HepG2 (cell line): ENCODE measurements around the gene IL1RAPL1. TPM values are rescaled to one million over a fixed set of nuclear protein-coding genes. Genes with fewer than 3 reads are reported as not detected.

Experiments
- ATAC-seq: fragments of 200-7000 bp; cut with Tn5 transposase; 3 replicates; pipeline ENCODE4 v1.9.1; 2020; ENCODE audit warnings: mild to moderate bottlenecking, moderate library complexity
- BruUV-seq: library from RNA; stranded (reverse); fragments of 400-500 nt; replicated peaks from 2 replicates; lab custom pipeline; 2021; lab: Mats Ljungman, UMichigan
- CTCF ChIA-PET: fragments of 300-600 bp; formaldehyde crosslinking; extraction: SDS; loops from one replicate; lab custom pipeline; 2021; ENCODE audit warnings: low total read pairs, inconsistent platforms, low intra/inter-chr PET ratio; lab: Yijun Ruan, JAX
- POLR2A ChIA-PET: fragments of 350-600 bp; sonication (Branson Sonifier 250); formaldehyde crosslinking; loops from one replicate; lab custom pipeline; 2020; ENCODE audit warnings: antibody characterized with exemption, inconsistent platforms; lab: Yijun Ruan, JAX
- DNase-seq: peaks from one replicate; pipeline ENCODE4 v3.0.0-alpha.2; 2015; ENCODE audit warnings: low spot score
- FAIRE-seq: peaks from 3 replicates; lab custom pipeline; 2011; peaks lifted over from hg19 to GRCh38; lab: Jason Lieb, UNC
- H2AFZ ChIP-seq: one replicate; pipeline ENCODE4 v1.6.1; 2011; ENCODE audit warnings: low read length, inconsistent platforms
- H3K27ac ChIP-seq: fragments of 300-600 bp; 3 replicates; pipeline ENCODE4 v1.8.0; 2011; ENCODE audit warnings: mixed run types, mild to moderate bottlenecking, mixed read lengths, low read length, inconsistent platforms; ENCODE audit not compliant: insufficient read depth; ENCODE audit errors: extremely low read length
- H3K27me3 ChIP-seq, 2 experiments: fragments of 200-600 bp in 1 of 2; 2 replicates in 1 of 2; 3 replicates in 1 of 2; pipeline versions ENCODE4 v1.6.0 to v1.8.0; 2011; ENCODE audit warnings: low read length in 2 of 2, mild to moderate bottlenecking in 2 of 2, moderate library complexity in 2 of 2, inconsistent platforms in 1 of 2; ENCODE audit not compliant: insufficient read depth in 2 of 2, control insufficient read depth in 1 of 2
- H3K36me3 ChIP-seq, 2 experiments: fragments of 200-600 bp in 1 of 2; replicated peaks in 1 of 2; 2 replicates in 1 of 2; 3 replicates in 1 of 2; pipeline versions ENCODE4 v1.5.1 to v1.8.0; 2011; ENCODE audit warnings: low read length in 2 of 2, inconsistent platforms in 1 of 2; ENCODE audit not compliant: insufficient read depth in 2 of 2, control insufficient read depth in 1 of 2
- H3K4me1 ChIP-seq: 2 replicates; pipeline ENCODE4 v1.5.1; 2012; ENCODE audit warnings: low read length, inconsistent platforms; ENCODE audit not compliant: insufficient read depth
- H3K4me2 ChIP-seq: 2 replicates; pipeline ENCODE4 v1.6.0; 2011; ENCODE audit warnings: low read depth, low read length, inconsistent platforms
- H3K4me3 ChIP-seq, 3 experiments: fragments of 200-600 bp in 1 of 3; sonication (generic), shearing (Covaris generic) in 1 of 3; replicated peaks in 1 of 3; 2 replicates each; pipeline ENCODE4 v1.5.1; 2011 to 2016; ENCODE audit warnings: low read length in 3 of 3, inconsistent platforms in 2 of 3, low read depth in 2 of 3, mild to moderate bottlenecking in 2 of 3, control low read depth in 1 of 3, mixed read lengths in 1 of 3; ENCODE audit not compliant: insufficient read depth in 1 of 3
- H3K79me2 ChIP-seq: one replicate; pipeline ENCODE4 v1.6.1; 2011; ENCODE audit warnings: low read length, inconsistent platforms; ENCODE audit not compliant: insufficient read depth
- H3K9ac ChIP-seq: 2 replicates; pipeline ENCODE4 v1.6.0; 2011; ENCODE audit warnings: mild to moderate bottlenecking, low read depth, low read length, inconsistent platforms; ENCODE audit not compliant: insufficient read depth
- H3K9me3 ChIP-seq: 2 replicates; pipeline ENCODE4 v1.5.1; 2012; ENCODE audit warnings: mild to moderate bottlenecking, low read length
- H4K20me1 ChIP-seq: 2 replicates; pipeline ENCODE4 v1.6.0; 2011; ENCODE audit warnings: inconsistent platforms, mild to moderate bottlenecking, low read length, moderate library complexity; ENCODE audit not compliant: insufficient read depth
- HNF4G ChIP-seq, 2 experiments: sonication (generic) in 1 of 2; formaldehyde crosslinking in 1 of 2; IDR thresholded peaks; 2 replicates each; pipeline versions ENCODE4 v1.4.0 to v1.6.1; 2011 to 2020; ENCODE audit warnings: borderline replicate concordance in 2 of 2, low read depth in 2 of 2, mild to moderate bottlenecking in 2 of 2, low read length in 1 of 2, missing genetic modification reagents in 1 of 2, moderate library complexity in 1 of 2
- KMT2A ChIP-seq: sonication (generic); formaldehyde crosslinking; IDR thresholded peaks from 2 replicates; pipeline ENCODE4 v1.4.0; 2020; ENCODE audit warnings: missing genetic modification reagents
- RXRB ChIP-seq: IDR thresholded peaks from 2 replicates; pipeline ENCODE4 v1.6.1; 2016; ENCODE audit warnings: borderline replicate concordance, missing genetic modification reagents, missing compliant biosample characterization
- SIX1 ChIP-seq: sonication (generic); formaldehyde crosslinking; IDR thresholded peaks from 2 replicates; pipeline ENCODE4 v1.4.0; 2020; ENCODE audit warnings: missing genetic modification reagents, borderline replicate concordance
- WGBS: methylation state at CpG from one replicate; pipeline ENCODE4 v1.1.6; 2017; ENCODE audit warnings: low lambda C conversion rate; 5-methylcytosine and 5-hydroxymethylcytosine counted together
- in situ Hi-C: cut with HindIII; loops from 2 replicates; pipeline ENCODE4 v1.10.0; 2017; ENCODE audit warnings: low pct_unique_long_range_greater_than_20kb; ENCODE audit not compliant: extremely low pct_ligation_motif_present
- intact Hi-C: fragments of 100-400 bp; cut with micrococcal nuclease; formaldehyde crosslinking; loops from one replicate; pipeline ENCODE4 v1.10.0; 2022; ENCODE audit not compliant: unreplicated experiment
- polyA plus RNA-seq, 8 experiments: library from polyadenylated mRNA; depleted of rRNA in 3 of 8; stranded (reverse) in 7 of 8; unstranded in 1 of 8; fragments of >200 nt; fragmentation: Illumina TruSeq in 4 of 8; extraction: Trizol in 4 of 8; gene quantifications; 2 replicates each; pipeline versions ENCODE4 v1.2.1 to v1.2.3, GENCODE V29; 2011 to 2016; ENCODE audit warnings: low read depth in 4 of 8, missing spikeins in 1 of 8, mixed read lengths in 1 of 8; ENCODE audit not compliant: insufficient read depth in 1 of 8
- total RNA-seq, 5 experiments: library from RNA; depleted of rRNA; stranded (reverse); fragments of >200 nt; fragmentation: Illumina TruSeq; extraction: Trizol; gene quantifications; 2 replicates each; pipeline ENCODE4 v1.2.3, GENCODE V29; 2016; ENCODE audit warnings: low read depth in 1 of 5
- TF ChIP-seq, protein P1 (sequence below): IDR thresholded peaks from 2 replicates; pipeline ENCODE4 v1.6.1; 2016; ENCODE audit warnings: low read depth, control low read depth
- TF ChIP-seq, protein P2 (sequence below): sonication (generic); formaldehyde crosslinking; IDR thresholded peaks from 2 replicates; pipeline ENCODE4 v1.9.0; 2021; ENCODE audit warnings: missing genetic modification reagents, borderline replicate concordance
- TF ChIP-seq, protein P3 (sequence below): sonication (generic); formaldehyde crosslinking; IDR thresholded peaks from 2 replicates; pipeline ENCODE4 v1.4.0; 2020; ENCODE audit warnings: missing genetic modification reagents
- TF ChIP-seq, protein P4 (sequence below): sonication (generic); formaldehyde crosslinking; IDR thresholded peaks from 2 replicates; pipeline ENCODE4 v1.4.0; 2020; ENCODE audit warnings: missing genetic modification reagents
- TF ChIP-seq, protein P5 (sequence below): sonication (generic); formaldehyde crosslinking; IDR thresholded peaks from 2 replicates; pipeline ENCODE4 v1.8.0; 2022; ENCODE audit warnings: low read depth, missing genetic modification reagents

IL1RAPL1 gene
- total and polyA plus RNA-seq, 2 of the 13 experiments (the other 11 are each of a cell fraction or from before 2014, with no cell fraction given), result 0.04 TPM; not detected in 1

DNA sequence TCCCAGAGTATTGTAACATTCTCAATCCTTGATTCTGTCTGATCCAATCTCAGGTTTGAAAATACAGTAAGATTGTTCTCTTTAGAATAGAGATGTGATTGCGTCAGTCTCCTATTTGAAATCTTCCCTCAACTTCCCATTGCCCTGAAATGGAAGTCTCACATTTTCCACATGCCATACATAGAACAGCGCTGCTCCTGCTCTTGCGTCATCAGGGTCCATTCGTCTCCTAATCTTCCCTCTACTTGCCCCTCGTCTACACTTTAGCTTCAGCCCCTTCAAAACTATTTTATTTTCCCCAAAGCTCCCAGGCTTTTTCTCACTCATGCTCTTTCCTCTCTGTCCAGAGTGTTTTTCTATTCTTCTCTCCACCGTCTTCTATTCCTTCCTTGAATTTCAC lies 1326.4 kb downstream of the IL1RAPL1 start:
- H3K36me3 ChIP-seq, result no peaks in the 10 kb centered on the region
- BruUV-seq, result no TSS peak
- no peak overlapping the region for H3K4me3 ChIP-seq
- H3K9me3 ChIP-seq, result no peaks in the 10 kb centered on the region
- no peak overlapping the region for H3K27ac ChIP-seq
- no peaks in the 10 kb centered on the region for H4K20me1 ChIP-seq
- ATAC-seq (no peak), DNase-seq (no peak), FAIRE-seq (no peak)
- H3K4me1 ChIP-seq, result no peaks in the 10 kb centered on the region
- no peak for TF ChIP-seq RXRB
- no peak for TF ChIP-seq HNF4G (IDR thresholded peaks at IDR 0.05; ENCODE audit: borderline replicate concordance, low read depth, low read length)
- no peak for TF ChIP-seq HNF4G (CRISPR knock-in tag; IDR thresholded peaks at IDR 0.05; ENCODE audit: borderline replicate concordance, low read depth)
- TF ChIP-seq SIX1, result no peak
- TF ChIP-seq, protein P1, sequence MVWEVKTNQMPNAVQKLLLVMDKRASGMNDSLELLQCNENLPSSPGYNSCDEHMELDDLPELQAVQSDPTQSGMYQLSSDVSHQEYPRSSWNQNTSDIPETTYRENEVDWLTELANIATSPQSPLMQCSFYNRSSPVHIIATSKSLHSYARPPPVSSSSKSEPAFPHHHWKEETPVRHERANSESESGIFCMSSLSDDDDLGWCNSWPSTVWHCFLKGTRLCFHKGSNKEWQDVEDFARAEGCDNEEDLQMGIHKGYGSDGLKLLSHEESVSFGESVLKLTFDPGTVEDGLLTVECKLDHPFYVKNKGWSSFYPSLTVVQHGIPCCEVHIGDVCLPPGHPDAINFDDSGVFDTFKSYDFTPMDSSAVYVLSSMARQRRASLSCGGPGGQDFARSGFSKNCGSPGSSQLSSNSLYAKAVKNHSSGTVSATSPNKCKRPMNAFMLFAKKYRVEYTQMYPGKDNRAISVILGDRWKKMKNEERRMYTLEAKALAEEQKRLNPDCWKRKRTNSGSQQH, result no peak
- TF ChIP-seq, protein P2, sequence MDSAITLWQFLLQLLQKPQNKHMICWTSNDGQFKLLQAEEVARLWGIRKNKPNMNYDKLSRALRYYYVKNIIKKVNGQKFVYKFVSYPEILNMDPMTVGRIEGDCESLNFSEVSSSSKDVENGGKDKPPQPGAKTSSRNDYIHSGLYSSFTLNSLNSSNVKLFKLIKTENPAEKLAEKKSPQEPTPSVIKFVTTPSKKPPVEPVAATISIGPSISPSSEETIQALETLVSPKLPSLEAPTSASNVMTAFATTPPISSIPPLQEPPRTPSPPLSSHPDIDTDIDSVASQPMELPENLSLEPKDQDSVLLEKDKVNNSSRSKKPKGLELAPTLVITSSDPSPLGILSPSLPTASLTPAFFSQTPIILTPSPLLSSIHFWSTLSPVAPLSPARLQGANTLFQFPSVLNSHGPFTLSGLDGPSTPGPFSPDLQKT (CRISPR knock-in tag), result no peak
- TF ChIP-seq, protein P3, sequence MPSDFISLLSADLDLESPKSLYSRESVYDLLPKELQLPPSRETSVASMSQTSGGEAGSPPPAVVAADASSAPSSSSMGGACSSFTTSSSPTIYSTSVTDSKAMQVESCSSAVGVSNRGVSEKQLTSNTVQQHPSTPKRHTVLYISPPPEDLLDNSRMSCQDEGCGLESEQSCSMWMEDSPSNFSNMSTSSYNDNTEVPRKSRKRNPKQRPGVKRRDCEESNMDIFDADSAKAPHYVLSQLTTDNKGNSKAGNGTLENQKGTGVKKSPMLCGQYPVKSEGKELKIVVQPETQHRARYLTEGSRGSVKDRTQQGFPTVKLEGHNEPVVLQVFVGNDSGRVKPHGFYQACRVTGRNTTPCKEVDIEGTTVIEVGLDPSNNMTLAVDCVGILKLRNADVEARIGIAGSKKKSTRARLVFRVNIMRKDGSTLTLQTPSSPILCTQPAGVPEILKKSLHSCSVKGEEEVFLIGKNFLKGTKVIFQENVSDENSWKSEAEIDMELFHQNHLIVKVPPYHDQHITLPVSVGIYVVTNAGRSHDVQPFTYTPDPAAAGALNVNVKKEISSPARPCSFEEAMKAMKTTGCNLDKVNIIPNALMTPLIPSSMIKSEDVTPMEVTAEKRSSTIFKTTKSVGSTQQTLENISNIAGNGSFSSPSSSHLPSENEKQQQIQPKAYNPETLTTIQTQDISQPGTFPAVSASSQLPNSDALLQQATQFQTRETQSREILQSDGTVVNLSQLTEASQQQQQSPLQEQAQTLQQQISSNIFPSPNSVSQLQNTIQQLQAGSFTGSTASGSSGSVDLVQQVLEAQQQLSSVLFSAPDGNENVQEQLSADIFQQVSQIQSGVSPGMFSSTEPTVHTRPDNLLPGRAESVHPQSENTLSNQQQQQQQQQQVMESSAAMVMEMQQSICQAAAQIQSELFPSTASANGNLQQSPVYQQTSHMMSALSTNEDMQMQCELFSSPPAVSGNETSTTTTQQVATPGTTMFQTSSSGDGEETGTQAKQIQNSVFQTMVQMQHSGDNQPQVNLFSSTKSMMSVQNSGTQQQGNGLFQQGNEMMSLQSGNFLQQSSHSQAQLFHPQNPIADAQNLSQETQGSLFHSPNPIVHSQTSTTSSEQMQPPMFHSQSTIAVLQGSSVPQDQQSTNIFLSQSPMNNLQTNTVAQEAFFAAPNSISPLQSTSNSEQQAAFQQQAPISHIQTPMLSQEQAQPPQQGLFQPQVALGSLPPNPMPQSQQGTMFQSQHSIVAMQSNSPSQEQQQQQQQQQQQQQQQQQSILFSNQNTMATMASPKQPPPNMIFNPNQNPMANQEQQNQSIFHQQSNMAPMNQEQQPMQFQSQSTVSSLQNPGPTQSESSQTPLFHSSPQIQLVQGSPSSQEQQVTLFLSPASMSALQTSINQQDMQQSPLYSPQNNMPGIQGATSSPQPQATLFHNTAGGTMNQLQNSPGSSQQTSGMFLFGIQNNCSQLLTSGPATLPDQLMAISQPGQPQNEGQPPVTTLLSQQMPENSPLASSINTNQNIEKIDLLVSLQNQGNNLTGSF, result no peak
- TF ChIP-seq, protein P4, sequence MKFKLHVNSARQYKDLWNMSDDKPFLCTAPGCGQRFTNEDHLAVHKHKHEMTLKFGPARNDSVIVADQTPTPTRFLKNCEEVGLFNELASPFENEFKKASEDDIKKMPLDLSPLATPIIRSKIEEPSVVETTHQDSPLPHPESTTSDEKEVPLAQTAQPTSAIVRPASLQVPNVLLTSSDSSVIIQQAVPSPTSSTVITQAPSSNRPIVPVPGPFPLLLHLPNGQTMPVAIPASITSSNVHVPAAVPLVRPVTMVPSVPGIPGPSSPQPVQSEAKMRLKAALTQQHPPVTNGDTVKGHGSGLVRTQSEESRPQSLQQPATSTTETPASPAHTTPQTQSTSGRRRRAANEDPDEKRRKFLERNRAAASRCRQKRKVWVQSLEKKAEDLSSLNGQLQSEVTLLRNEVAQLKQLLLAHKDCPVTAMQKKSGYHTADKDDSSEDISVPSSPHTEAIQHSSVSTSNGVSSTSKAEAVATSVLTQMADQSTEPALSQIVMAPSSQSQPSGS (CRISPR knock-in tag), result no peak
- no peak for TF ChIP-seq KMT2A
- TF ChIP-seq, protein P5, sequence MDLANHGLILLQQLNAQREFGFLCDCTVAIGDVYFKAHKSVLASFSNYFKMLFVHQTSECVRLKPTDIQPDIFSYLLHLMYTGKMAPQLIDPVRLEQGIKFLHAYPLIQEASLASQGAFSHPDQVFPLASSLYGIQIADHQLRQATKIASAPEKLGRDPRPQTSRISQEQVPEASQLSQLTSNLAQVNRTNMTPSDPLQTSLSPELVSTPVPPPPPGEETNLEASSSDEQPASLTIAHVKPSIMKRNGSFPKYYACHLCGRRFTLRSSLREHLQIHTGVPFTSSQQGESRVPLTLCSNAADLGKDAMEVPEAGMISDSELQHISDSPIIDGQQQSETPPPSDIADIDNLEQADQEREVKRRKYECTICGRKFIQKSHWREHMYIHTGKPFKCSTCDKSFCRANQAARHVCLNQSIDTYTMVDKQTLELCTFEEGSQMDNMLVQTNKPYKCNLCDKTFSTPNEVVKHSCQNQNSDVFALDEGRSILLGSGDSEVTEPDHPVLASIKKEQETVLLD (CRISPR knock-in tag), result no peak
- CTCF ChIA-PET, result no interaction called here
- no peak overlapping the region for H3K9ac ChIP-seq
- no peaks in the 10 kb centered on the region for H3K79me2 ChIP-seq
- intact Hi-C loops, result loop anchor here (2.0 to 10.0 kb wide), 2 partner anchors 55 to 889 kb away; no protein-coding TSS in a partner anchor
- WGBS, result 29% methylated on average over 6 of the region's 6 CpGs
- H3K27me3 ChIP-seq, result no peaks in the 10 kb centered on the region
- no peak overlapping the region for H3K4me2 ChIP-seq
- in situ Hi-C loops, result no loop called here
- POLR2A ChIA-PET, result no interaction called here
- H2AFZ ChIP-seq, result no peak overlapping the region
